DOHH2 (cell line): ENCODE data around the gene SUGCT.

Source experiments
- CTCF ChIP-seq: fragments of 200-600 bp; sonication (generic); IDR thresholded peaks from one replicate; pipeline ENCODE4 v1.5.1; 2014; ENCODE audit warnings: antibody characterized with exemption, mild to moderate bottlenecking, low read depth, low read length; ENCODE audit not compliant: poor library complexity, severe bottlenecking
- EZH2phosphoT487 ChIP-seq: fragments of 200-600 bp; sonication (generic); IDR thresholded peaks from 2 replicates; pipeline ENCODE4 v1.6.1; 2017; ENCODE audit warnings: borderline replicate concordance, mild to moderate bottlenecking, antibody characterized with exemption, low read length, moderate library complexity, mixed read lengths

DNA sequence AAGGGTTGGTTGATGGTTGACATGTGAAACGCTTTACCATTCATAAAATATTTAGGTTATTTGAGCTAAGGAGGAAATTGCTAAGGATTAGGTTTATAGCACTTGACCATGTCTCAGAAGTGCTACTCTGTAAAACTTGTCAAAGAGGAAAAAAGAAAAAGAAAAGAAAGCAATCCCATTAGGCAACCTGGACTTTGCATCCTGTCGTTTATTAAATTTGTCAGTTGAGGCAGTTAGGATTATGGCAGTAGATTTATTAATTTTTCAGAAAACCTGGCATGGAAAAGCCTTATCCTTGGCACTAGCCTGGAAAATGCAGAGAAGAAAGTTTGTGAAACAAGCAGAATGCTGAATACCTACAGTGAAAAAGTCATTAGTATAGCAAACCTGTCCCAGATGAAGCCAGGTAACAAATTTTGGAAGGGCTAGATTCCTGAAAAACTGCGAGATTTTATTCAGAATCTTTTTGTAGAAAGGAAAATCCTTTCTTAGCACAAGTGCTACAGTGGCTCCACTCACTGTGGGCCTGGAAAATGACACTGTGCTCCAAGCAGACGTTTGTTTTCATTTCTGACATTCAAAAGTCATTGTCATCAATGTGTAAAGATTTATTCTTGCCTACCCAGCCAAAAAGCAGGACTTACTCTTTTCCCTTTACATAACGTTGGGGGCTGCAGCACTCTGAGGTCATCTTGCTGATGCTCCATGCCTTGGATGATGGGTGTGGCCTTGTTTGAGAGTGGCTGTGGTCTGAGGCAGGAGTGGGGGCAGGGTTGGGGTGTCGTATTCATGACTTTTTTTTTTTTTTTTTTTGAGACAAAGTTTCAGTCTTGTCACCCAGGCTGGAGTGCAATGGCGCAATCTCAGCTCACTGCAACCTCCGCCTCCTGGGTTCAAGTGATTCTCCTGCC is 664.9 kb downstream of the SUGCT start:
- TF ChIP-seq CTCF, result no peak
- TF ChIP-seq EZH2phosphoT487, result no peak
